AG09309 (cell line): ENCODE results near the gene AKIP1.

ENCODE experiments used
- DNase-seq: peaks from one replicate; pipeline ENCODE4 v3.0.0-alpha.2; 2010; ENCODE audit warnings: low read depth
- H3K4me3 ChIP-seq: 2 replicates; pipeline ENCODE4 v1.5.1; 2011; ENCODE audit warnings: mild to moderate bottlenecking, low read depth, low read length, moderate library complexity; ENCODE audit not compliant: control insufficient read depth
- CTCF ChIP-seq: IDR thresholded peaks from 2 replicates; pipeline ENCODE4 v1.5.1; 2011; ENCODE audit warnings: mild to moderate bottlenecking, low read depth, low read length, inconsistent platforms; ENCODE audit not compliant: insufficient read depth, control insufficient read depth; ENCODE audit errors: missing control alignments

Gene AKIP1

GRCh38 chr11:8911029-8911823 lies at the start of gene AKIP1:
Gene AKIP1 (plus strand): TSS chr11:8911189. CDS start chr11:8911450, 261 bp downstream.
- DNase-seq, result peak; percentile 51
- peak within 1 kb of the TSS; percentile 99 for H3K4me3 ChIP-seq
- no peak for TF ChIP-seq CTCF

GRCh38 chr11:8863838-8864237 lies 47.2 kb upstream of the AKIP1 start:
- no peak for DNase-seq
- no peak for TF ChIP-seq CTCF
- H3K4me3 ChIP-seq, result no peak overlapping the region

GRCh38 chr11:8865304-8865703 lies 45.7 kb upstream of the AKIP1 start:
- TF ChIP-seq CTCF, result no peak
- H3K4me3 ChIP-seq, result no peak overlapping the region
- DNase-seq, result no peak

- H3K4me3 ChIP-seq, result no peak overlapping the region
- no peak for DNase-seq
Measured at GRCh38 chr11:8867035-8867434, 44.0 kb upstream of the AKIP1 start.

GRCh38 chr11:8867931-8868631 lies 42.9 kb upstream of the AKIP1 start:
- no peak overlapping the region for H3K4me3 ChIP-seq
- no peak for TF ChIP-seq CTCF
- DNase-seq, result no peak

More at GRCh38 chr11:8867035-8867434, 44.0 kb upstream of the AKIP1 start:
- TF ChIP-seq CTCF, result no peak

GRCh38 chr11:8870411-8871170 lies 40.4 kb upstream of the AKIP1 start:
- TF ChIP-seq CTCF, result no peak
- no peak for DNase-seq
- H3K4me3 ChIP-seq, result peak overlapping the region; percentile 69
